GM19468 (cell line): Measurements from ENCODE around the gene PTGDR2.

Experiments used
- ATAC-seq: cut with Tn5 transposase; IDR thresholded peaks from one replicate; pipeline ENCODE4 v1.9.1; 2021; ENCODE audit warnings: mild to moderate bottlenecking, moderate library complexity, moderate number of reproducible peaks; ENCODE audit not compliant: unreplicated experiment; ENCODE audit errors: extremely low read depth

Gene PTGDR2

DNA sequence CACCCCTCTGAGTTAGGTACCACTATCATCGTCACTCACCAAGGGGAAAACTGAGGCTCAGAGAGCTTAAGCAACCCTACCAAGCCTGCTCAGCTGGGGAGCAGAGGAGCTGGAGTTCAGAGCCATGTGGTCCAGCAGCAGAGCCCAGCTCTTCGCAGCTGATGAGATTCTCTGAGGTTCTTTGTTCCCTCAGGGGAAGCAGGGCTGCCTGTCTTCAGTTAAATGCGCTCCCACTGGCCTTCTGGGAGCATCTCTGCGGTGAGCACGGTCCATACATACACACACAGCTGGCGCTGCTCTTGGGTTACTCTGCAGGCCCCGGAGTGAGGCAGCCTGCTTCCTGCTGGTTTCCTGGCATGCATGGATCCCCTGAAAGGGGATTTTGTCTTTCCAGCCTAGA lies 5.2 kb upstream of the PTGDR2 start:
- no peak for ATAC-seq

DNA sequence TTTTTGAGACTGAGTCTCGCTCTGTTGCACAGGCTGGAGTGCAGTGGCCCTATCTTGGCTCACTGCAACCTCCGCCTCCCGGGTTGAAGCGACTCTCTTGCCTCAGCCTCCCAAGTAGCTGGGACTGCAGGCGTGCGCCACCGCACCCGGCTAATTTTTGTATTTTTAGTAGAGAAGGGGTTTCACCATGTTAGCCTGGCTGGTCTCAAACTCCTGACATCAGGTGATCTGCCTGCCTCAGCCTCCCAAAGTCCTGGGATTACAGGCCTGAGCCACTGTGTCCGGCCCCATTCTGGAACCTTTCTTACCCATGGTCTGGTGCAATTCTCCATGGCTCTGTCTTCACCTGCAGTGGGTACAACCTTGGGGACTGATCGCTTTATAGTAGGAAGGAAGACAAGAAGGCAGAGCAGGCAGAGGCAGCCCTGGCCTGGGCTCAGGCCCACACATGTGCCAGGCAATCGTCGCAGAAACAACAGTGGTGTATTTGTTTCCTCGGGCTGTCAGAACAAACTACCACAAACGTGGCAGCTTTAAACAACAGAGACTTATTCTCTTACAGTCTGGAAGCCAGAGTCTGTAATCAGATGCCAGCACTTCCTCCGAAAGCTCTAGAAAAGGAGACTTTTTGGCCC lies 4.0 kb upstream of the PTGDR2 start:
- no peak for ATAC-seq

DNA sequence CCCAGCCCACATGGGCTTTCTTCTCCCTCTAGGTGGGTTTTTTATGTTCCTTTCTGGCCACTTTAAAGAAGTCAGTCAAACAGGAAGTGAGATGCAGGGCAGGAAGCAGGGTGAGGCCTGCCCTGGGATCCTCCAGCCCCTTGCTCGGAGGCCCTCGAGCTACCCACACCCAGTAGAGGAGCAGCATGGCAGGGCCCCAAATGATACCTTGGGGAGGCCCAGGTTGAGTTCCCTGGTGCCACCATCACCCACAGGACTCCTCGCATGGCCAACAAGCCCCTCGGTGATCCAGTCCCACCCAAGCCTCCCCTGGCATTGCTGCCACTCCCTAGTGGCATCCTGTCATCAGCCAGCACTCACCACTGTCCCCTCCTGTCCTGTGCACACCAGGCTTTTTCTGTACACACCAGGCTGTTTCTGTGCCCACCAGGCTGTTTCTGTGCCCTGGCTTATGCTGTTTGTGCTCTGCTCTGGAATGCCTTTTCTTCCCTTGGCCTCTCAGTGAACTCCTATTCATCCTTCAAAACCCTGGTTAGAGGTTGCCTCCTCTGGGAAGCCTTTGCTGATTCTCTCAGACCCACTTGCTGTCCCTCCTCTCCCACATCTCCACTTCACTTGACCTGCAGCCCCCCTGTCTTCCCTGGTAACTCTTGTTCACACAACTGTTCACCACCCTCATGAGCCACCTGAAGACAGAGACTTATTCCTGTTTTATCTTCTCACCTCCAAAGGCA lies 3.1 kb upstream of the PTGDR2 start:
- ATAC-seq: no peak

DNA sequence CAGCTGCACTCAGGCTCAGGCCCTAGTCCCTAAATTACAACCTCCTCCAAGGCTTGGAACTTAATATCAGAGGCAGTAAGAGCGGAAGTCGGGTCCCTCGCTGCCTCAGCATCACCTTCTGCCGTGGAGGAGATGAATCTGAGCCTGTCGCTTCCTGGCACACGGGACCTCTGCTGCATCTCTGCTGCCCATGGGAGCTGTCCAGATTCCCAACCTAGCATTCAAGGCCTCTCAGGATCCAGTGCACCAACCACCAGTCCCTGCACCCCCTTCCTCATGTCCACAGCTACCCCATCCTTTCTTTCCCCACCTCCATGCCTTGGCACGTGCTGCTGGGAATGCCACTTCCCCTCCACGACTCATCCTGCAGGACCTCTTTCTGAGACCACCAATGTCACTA lies 2.5 kb upstream of the PTGDR2 start:
- ATAC-seq: no peak

DNA sequence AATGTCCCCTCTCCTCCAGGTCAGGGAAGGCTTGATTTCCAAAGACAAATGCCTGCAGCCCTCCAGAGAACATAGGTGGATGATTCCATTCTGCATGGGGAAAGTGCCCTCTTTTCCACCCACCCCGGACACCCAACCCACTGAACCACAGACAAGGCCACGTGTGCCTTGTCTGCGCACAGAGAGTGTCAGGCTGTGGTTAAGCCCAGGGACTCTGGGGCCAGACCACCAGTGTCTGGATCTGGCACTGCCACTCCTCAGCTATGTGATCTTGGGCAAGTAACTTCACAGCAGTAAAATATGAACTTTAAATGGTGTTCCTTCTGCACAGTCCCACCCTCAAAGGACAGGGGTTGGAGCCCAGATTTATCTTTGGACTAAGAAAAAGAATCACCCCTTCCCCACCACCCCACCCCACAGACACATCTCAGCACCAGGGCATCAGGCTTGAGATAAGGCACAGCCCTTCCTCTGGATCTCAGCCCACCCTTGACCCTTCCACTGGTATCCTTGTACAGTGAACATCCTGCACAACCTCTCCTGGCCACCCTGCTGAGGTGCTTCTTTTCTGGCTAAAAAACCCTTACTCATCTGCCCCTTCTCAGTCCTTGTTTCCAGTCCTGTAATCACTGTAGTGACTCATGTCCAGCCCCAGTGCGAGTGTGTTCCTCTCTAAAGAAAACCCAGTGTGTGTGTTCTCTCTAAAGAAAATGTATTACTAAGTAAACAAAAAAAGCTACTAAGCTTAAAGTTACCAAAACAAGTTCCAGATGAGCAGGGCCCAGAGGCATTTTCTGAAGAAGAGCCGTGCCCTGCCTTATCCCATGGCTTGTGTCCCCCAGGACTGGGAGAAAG lies 1.9 kb upstream of the PTGDR2 start:
- ATAC-seq: no peak

DNA sequence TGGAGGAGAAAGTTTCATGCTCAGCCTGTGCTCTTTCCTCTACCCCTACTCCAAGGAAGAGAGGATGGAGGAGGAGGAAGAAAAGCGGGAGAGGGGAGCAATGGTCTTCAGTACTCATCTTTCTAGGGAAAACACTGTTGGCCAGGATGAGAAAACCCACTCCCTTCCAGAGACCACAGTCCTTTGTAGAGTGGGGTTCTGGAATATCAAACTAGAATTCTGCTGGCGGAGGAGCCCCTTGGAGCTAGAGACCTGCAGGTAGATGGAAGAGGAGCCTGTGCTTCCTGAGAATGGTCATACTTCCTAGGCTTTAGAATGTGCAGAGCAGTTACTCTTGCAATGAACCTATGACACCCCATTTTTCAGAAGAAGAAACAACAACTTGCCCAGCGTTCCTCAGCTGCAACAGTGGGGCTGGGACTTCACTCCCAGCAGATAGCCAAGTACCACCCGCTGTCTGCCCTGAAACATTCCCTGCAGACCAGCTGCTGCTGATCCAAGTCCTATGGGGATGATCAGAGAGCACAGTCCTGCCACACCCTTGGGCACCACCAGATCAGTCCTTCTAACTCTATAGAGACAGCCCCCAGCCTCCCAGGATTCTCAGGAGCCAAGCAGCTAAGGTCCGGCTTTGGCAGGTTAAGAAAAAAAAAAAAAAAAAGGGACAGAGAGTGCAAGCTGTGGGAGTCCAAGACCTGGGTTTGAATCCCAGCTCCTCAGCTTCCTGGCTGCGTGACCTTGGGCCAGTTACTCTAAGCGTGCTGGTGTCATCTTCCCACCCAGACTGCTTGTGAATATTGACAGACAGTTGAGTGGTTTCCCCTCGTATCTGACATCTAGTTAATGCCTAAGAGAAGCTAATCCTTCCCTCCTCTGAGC lies 664 bp downstream of the PTGDR2 start:
- no peak for ATAC-seq

DNA sequence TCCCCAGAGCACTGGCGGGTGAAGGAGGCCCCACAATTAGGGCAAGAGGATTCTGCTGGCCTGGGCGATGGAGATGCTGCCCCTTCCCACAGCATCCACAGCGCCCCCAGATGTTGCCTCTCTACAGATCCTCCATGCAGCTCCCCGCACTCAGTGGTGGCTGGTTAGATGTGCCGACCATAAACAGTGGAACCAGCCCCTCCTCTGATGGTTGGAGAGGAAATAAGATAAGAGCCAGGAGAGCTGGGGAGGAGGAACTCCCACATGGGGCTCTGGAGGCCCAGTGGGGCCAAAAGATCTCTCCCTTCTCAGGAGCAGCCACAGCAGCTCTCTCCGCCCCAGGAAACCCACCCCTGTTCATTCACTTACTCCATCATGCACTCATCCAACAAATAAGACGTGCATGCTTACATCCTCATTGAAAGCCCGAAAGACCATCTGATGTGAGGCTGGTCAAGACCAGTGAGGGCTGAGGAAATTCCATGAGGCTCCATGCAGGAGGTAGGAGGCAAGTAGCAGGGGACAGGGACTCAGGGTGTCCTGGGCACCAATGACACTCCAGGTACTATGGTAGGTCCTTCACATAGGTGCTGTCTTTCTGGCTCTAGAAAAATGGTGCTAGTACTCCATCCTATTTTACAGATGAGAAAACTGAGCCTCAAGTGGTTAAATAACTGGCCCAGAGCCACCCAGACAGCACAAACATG lies 1.5 kb downstream of the PTGDR2 start:
- no peak for ATAC-seq

DNA sequence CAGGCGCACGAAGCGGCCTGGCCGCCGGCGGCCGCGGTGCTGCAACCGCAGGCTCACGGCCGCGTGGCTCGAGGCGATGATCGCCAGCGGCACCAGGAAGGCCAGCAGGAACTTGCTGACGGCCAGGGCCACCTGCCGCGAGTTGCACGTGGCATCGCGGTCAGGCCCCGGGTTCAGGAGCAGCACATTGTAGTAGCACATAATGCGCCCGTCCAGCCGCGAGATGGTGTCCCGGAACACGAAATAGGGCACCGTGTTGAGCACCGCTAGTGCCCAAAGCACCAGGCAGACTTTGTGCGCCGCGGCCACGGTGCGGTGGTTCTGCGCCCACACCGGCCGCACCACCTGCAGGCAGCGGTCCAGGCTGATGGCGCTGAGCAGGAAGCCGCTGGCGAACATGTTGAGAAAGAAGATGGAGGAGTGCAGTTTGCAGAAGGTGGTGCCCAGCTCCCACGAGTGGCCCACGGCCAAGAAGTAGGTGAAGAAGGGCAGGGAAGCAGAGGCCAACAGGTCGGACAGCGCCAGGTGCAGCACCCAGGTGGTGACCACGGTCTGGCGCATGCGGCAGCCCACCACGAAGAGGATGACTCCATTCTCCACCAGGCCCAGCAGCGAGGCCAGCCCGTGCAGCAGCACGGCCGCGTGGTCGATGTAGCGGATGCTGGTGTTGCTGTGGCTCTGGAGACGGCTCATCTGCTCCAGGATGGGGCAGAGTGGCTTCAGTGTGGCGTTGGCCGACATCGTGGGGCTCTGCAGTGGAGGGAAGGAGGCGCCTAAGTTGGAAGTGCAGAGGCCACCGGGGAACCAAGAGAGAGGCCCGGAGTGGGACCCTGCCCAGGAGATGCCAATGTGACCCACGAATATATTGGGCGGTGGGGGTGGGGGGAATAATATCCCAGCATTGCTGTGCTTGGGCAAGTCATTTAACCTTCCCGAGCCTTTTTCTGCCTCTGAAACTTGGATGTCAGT lies 2.5 kb downstream of the PTGDR2 start:
- no peak for ATAC-seq

DNA sequence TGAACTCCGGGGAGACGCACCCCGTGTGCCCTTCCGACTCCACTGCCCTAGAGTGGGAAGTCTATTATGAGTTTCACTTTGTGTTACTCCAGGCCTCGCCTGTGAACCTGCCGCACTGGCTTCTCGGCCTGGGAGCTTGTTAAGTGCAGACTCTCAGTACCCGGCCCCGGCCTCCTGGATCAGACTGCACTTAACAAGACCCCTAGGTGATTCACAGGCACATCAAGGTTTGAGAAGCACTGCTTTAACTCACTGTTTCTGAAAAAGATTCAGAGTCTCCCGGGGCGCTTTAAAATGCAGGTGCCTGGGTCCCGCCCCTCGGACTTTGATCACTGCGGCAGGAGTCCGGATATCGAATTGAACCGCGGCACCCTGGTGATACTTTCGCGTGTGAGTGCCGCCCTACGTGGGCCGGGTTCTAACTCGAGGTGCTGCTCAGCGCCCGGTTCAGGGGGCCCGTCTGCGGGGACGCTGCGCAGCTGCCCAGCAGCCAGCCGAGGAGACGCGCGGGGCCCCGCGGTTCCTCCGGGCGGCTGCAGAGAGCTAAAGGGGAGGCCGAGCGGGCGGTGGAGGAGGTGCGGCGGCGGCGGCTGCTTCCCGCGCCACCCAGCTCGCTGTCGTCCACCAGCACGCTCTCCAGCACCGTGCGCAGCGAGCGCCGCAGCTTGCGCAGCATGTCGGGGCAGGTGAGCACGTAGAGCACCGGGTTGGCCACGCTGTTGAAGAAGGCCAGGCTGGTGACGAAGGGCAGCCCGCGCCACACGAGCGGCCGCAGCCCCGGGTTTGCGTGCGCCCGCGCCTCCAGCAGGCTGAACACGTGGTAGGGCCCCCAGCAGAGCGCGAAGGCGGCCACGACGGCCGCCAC lies 3.4 kb downstream of the PTGDR2 start:
- no peak for ATAC-seq

DNA sequence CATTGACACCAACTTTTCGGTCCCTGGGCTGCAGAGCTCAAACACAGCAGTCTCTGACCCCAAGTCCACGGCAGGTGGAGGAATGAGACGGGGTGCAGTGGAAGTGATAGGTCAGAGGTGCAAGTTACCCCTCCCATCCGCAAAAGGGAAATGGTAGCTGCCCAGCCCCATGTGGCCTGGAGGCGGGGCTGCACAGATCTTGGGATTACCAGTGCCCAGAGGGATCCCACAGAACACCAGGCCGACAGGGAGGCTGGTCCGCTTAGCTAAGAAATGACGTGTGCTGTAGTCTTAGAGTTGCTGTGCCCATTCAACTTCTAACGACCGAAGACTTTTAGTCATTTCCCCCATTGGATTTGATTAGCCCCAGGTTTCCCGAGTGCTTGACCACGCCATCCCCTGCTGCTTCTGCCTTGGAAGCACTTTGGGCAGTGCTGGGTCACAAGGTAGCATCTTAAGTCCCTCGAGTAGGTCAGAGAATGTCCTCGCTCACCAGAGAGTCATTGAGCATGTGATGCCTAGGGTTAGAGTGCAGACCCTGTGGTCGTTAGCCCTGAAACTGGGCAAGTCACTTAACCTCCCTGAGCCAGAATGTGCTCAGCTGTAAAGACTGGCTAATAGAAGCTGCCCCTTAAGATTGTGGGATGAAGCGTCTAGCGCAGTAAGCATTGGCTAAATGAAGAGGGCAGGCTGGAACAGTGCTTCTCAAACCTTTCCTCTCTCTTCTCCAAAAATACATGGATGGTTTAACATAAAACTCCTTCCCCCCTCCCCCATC lies 4.2 kb downstream of the PTGDR2 start:
- no peak for ATAC-seq

DNA sequence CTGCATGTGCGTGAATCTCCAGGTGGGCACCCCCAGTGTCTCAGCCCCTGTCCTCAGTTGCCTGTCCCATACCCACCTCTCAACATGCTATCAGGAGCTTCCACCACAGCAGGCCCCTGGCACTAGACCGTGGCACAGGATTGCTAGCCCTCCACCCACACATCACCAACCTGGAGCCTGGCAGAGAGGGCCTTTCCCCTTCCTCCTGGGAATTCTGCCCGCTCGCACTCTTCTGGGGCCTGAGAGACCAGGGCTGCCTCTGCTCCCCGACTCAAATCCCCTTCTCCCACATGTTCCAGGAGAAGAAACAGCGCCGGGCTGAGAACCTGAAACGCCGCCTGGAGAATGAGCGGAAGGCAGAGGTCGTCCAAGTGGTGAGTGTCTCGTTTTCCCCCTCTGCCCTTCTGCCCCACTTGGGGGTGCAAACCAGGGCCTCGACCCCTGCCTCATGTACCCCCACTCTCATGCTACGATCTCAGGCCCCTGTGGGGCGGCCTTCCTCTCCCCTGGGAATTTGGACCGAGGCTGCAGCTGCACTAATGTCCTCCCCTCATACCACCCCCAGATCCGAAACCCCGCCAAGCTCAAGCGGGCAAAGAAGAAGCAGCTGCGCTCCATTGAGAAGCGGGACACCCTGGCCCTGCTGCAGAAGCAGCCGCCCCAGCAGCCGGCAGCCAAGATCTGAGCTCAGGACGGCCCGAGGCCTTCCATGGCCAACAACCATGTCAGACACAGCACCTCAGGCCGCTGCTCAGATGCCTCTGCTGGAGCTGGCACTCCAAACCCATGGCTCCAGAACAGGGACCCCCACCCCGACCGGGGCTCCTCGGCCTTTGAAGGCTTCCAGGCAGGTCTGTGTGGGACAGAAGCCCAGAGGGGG lies 5.9 kb downstream of the PTGDR2 start:
- no peak for ATAC-seq

DNA sequence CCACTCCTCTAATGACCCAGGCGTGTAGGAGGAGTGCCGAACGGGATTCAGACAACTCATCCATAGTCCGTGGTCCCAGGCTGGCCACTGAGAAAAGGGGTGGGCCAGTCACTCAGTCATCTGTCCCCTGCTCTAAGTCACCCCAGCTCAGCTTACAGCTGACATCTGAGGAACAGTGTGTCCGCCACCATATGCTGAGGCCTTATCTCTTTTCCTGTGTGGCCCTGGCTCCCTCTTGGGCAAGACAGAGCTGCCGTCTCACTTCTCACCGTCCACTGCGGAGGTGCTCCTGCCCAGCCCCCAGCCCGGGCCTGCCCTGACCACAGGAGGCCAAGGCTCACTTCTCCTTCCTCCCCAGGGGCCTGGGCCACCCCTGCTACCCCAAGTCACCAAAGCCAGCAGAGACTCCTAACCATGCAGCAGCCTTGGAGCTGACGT lies 7.0 kb downstream of the PTGDR2 start:
- ATAC-seq: no peak

DNA sequence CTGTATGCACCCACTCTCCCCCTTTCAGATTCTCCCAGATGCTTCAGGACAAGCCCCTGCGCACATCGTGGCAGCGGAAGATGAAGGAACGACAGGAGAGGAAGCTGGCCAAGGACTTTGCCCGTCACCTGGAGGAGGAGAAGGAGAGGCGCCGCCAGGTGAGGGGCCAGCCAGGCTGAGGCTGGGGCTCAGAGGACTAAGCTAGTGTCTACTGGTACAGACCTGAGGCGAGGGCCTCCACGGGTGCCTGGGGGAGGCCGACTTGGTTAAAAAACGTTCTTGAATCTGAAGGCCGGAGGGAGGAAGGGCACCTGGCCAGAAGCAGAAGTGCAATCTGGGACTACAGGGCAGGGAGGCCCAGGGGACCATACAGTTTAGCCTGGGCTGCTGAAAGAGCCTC lies 7.9 kb downstream of the PTGDR2 start:
- no peak for ATAC-seq

DNA sequence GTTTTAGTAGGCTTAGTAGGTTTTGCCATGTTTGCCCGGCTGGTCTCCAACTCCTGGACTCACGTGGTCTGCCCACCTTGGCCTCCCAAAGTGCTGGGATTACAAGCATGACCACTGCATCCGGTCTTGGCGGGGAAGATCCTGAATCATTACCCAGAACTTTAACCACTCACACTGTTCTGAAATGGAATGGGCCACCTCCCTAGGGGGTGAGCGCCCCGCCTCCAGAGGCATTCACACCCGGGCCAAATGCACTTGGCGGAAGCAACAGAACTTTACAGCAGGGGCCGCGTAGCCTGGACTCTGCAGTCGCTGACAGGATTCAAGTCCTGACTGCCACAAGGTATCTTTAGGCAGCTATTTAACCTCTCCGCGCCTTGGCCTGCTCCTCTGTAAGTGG lies 8.5 kb downstream of the PTGDR2 start:
- no peak for ATAC-seq

DNA sequence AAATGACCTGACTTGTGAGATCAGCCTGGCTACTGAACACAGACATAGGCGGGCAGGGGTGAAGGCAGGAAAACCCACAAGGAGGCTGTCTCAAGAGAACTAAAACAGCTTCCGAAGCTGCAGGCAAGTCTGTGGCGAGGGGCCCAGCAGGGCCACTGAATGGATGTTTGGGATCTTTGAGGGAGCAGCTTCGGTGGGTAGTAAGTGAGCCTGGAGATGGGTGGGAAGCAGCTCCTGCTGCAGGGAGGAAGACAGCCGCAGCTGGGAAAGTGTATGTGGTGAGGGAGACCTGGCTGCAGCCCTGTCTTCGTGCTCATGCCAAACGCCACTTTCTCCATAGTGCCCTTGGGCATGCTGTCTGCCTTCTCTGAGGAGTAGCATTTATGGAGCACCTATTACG lies 10.4 kb downstream of the PTGDR2 start:
- ATAC-seq: no peak

DNA sequence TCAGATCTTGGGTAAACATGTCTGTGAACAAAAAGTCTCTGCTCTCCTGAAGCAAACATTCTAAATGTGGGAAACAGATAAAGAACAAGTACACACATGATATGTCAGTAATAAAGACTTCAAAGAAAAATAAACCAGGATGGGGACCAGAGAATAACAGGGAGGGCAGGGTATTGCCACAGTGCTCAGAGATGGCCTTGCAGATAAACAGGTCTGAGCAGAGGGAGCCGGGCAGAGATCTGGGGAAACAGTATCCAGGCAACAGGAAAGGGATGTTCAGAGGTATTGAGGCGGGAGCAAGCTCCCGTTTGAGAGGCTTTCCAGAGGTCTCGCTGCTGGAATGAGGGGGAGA lies 10.9 kb downstream of the PTGDR2 start:
- no peak for ATAC-seq
